Right renal pelvis (tissue), 4 donors: ENCODE data around the gene DPF3. TPM values are rescaled to one million over a fixed set of nuclear protein-coding genes. Genes with fewer than 3 reads are reported as not detected.

Experiments
- DNase-seq, 4 donors: peaks; one replicate each; pipeline ENCODE4 v3.0.0-alpha.2; 2013; ENCODE audit warnings: low read depth in 4 of 4, low spot score in 3 of 4, missing footprints in 1 of 4
- polyA plus RNA-seq, 4 donors: library from polyadenylated mRNA; unstranded; fragments of 120-200 nt; gene quantifications; one replicate each; pipeline ENCODE4 v1.2.1, GENCODE V29; 2013; ENCODE audit not compliant: insufficient read length in 4 of 4

The DPF3 gene
- polyA plus RNA-seq, 4 donors = 4.1 to 6.2 (median 5.0) TPM

GRCh38 chr14:72589652-72590051 lies 304.2 kb downstream of the DPF3 start:
- DNase-seq = no peak

DNA sequence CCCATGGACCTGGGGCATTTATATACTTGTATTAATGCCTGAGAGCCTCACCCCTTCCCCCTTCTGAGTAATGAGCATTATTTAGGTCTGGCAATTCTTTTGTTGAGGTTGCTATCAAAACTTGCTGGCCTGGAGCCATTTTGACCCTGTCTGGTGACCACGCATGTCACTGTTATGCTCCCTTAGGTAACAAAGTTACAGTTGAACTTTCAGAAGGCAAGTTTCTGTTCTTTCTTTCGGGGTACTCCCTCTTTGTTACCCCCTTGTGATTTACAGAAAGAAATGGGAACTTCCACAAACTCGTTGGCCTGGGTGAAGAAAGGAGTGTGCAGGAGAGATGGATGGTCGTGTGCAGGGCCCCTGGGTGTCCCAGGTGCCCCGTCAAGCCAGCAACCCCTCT lies 305.4 kb downstream of the DPF3 start:
- no peak for DNase-seq

- DNase-seq = no peak
These were observed 310.3 kb downstream of the DPF3 start for GRCh38 chr14:72583316-72584272.

- no peak for DNase-seq
These were observed 311.3 kb downstream of the DPF3 start for GRCh38 chr14:72582582-72582981.

DNA sequence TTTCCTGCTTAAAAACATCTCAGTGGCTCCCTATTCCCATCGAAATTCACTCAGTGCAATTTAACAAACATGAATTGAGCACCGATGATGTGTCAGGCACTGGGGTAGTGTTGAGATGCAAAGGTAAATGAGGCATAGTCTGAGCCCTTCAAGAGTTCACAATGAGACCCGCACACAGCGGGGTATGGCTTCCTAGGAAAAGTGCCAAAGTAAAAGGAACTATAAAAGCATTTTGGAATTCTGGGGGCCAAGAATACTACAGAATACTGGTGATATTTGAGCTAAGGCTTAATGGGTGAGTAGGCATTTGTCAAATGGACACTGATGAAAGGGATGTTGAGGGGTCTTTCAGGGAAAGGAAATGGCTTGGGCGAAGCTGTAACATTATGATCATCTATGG lies 315.4 kb downstream of the DPF3 start:
- DNase-seq = no peak

- DNase-seq = no peak
These were observed 316.4 kb downstream of the DPF3 start for GRCh38 chr14:72577521-72577920.

GRCh38 chr14:72576258-72576657 lies 317.6 kb downstream of the DPF3 start:
- no peak for DNase-seq

DNA sequence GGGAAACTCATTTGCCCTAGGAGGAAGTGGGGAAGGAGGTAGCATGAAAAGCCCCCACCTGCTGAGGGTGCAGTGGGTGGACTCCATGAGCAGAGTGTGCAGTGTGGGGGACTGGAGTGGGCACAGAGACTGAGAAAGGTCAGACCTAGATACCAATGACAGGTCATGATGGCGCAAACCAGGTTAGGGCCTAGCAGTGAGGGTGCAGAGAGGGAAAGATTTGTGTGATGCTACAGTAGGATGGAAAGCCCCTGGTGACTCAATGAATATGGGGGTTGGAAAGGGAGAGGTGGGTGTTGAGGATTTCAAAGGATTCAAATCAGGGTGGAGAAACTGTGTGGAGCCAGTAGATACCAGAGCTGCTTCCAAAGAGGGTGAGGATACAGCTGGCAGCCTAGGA lies 319.2 kb downstream of the DPF3 start:
- DNase-seq = no peak

GRCh38 chr14:72573725-72574417 lies 320.0 kb downstream of the DPF3 start:
- no peak for DNase-seq

Other genes with a start within 250 kb of the DPF3 start
- 10 to 100 TPM; 14.4 to 22.5 (median 19.3) TPM for gene DCAF4, start 32.4 kb upstream of the DPF3 start, polyA plus RNA-seq
- 10 to 100 TPM; 18.4 to 20.8 (median 19.7) TPM for gene ZFYVE1, start 133.0 kb upstream of the DPF3 start, polyA plus RNA-seq
- gene RBM25, start 164.4 kb upstream of the DPF3 start, polyA plus RNA-seq = 100 to 1,000 TPM; 142 to 167 (median 162) TPM
- gene PSEN1, start 242.4 kb upstream of the DPF3 start, polyA plus RNA-seq = 10 to 100 TPM; 69.3 to 79.5 (median 75.9) TPM